ENCODE data around the gene LAMC2. TPM values are rescaled to one million over a fixed set of nuclear protein-coding genes. Genes with fewer than 3 reads are reported as not detected.

LAMC2 gene
- total RNA-seq, 1 donor from 2014 or later, result 13.3 TPM

DNA sequence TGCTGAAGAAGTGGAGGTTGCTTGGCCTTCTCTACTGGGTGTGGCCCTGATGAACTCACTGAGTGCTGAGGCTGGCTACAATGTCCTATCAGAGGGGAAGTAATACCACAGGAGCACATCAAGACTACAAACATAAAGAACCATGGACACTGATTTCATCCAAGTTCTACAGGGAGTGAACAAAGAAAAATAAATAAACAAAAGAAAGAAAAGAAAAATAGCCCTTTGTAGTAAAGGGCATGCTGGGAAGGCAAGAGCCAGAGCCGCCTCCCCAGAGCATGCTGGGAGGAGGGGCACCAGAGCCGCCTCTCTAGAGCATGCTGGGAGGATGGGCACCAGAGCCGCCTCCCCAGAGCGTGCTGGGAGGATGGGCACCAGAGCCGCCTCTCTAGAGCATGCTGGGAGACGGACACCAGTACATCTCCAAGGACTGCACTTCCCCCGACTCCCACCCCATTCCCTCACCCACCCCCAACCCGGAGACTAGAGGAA is 65.9 kb downstream of the LAMC2 start:
- Histone ChIP-seq H3K4me3 (no peak overlapping the region), H3K27me3 (no peaks in the 10 kb centered on the region), H3K4me1 (no peaks in the 10 kb centered on the region), H3K36me3 (no peaks in the 10 kb centered on the region), H3K9me3 (no peaks in the 10 kb centered on the region), H3K27ac (no peak overlapping the region)
- intact Hi-C loops (cut with DNase I), result no loop called here
- no peak for TF ChIP-seq POLR2AphosphoS5 (IDR thresholded peaks at IDR 0.05; ENCODE audit: insufficient read depth in 1 of 2, low read depth in 1 of 2)
- TF ChIP-seq, protein P1, sequence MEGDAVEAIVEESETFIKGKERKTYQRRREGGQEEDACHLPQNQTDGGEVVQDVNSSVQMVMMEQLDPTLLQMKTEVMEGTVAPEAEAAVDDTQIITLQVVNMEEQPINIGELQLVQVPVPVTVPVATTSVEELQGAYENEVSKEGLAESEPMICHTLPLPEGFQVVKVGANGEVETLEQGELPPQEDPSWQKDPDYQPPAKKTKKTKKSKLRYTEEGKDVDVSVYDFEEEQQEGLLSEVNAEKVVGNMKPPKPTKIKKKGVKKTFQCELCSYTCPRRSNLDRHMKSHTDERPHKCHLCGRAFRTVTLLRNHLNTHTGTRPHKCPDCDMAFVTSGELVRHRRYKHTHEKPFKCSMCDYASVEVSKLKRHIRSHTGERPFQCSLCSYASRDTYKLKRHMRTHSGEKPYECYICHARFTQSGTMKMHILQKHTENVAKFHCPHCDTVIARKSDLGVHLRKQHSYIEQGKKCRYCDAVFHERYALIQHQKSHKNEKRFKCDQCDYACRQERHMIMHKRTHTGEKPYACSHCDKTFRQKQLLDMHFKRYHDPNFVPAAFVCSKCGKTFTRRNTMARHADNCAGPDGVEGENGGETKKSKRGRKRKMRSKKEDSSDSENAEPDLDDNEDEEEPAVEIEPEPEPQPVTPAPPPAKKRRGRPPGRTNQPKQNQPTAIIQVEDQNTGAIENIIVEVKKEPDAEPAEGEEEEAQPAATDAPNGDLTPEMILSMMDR (IDR thresholded peaks at IDR 0.05), result no peak
- TF ChIP-seq POLR2A (IDR thresholded peaks at IDR 0.05), result no peak
- DNase-seq (ENCODE audit: extremely low spot score in 2 of 2), result no peak

DNA sequence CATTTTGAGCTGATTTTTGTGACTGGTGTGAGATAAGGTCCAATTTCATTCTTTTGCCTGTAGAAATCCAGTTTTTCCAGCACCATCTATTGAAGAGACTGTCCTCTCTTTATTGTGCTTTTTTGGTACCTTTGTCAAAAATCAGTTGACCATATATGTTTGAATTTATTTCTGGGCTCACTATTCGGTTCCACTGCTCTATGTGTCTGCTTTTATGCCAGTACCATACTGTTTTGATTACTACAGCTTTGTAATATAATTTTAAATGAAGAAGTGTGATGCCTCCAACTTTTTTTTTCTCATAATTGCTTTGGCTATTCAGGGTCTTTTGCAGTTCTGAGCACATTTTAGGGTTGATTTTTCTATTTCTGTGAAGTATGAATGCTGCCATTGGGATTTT is 69.0 kb downstream of the LAMC2 start:
- Histone ChIP-seq H3K27ac (no peak overlapping the region), H3K9me3 (no peaks in the 10 kb centered on the region), H3K27me3 (no peaks in the 10 kb centered on the region), H3K4me3 (no peak overlapping the region), H3K36me3 (no peaks in the 10 kb centered on the region), H3K4me1 (no peaks in the 10 kb centered on the region)
- TF ChIP-seq POLR2AphosphoS5 (IDR thresholded peaks at IDR 0.05; ENCODE audit: insufficient read depth in 1 of 2, low read depth in 1 of 2), result no peak
- no peak for TF ChIP-seq POLR2A (IDR thresholded peaks at IDR 0.05)
- TF ChIP-seq, protein P1 (IDR thresholded peaks at IDR 0.05), result no peak
- DNase-seq (ENCODE audit: extremely low spot score in 2 of 2), result no peak
- intact Hi-C loops (cut with DNase I), result no loop called here

DNA sequence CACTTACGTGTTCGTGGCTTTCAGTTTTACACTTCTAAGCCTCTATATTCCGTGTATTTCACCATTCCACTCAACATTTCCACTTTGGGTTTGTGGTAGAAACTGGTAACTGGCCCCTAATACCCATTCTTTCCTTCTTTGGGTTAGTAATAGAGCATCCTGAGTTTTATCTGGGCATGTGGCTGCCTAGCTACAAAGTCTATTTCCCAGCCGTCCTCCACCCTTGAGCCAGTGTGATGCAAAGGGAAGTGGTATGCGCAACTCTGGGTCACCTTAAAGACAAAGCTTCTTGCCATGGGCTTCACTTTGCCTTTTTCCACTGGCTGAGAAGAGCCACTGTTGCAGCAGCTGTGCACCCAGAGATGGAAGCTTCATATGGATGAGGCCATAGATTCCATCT is 73.9 kb downstream of the LAMC2 start:
- H3K36me3 ChIP-seq, result no peaks in the 10 kb centered on the region
- DNase-seq (ENCODE audit: extremely low spot score in 2 of 2), result no peak
- intact Hi-C loops (cut with DNase I), result no loop called here
- H3K9me3 ChIP-seq, result no peaks in the 10 kb centered on the region
- no peaks in the 10 kb centered on the region for H3K27me3 ChIP-seq
- no peaks in the 10 kb centered on the region for H3K4me1 ChIP-seq
- TF ChIP-seq POLR2AphosphoS5 (IDR thresholded peaks at IDR 0.05; ENCODE audit: insufficient read depth in 1 of 2, low read depth in 1 of 2), result no peak
- TF ChIP-seq POLR2A (IDR thresholded peaks at IDR 0.05), result no peak
- TF ChIP-seq, protein P1 (IDR thresholded peaks at IDR 0.05), result no peak
- no peak overlapping the region for H3K4me3 ChIP-seq
- H3K27ac ChIP-seq, result no peak overlapping the region

DNA sequence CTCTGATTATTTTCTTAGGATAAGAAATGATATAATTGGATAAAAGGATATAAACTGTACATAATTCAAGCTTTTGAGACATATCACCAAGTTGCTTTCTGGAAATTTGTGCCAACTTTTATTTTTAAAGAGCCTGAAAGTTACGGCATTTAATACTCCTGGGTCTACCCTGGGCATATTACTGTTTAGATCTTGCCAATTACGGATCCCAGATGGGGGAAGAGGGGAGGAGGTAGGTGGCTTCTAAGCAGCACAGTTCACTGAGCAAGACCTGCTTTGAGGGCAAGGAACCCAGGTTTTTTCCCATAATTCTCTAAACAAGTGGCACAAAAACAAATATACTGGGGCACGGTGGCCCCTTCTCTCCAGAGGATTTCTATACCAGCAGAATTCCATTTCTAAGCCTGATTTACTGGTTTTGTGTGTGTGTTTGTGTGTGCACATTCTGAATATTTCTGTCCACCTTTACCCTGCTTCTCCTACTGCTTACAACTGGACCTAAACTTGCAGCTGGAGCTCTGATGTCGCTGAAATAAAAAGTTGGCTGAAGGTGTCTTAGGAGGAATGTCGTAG is 76.7 kb downstream of the LAMC2 start:
- TF ChIP-seq POLR2AphosphoS5 (IDR thresholded peaks at IDR 0.05; ENCODE audit: insufficient read depth in 1 of 2, low read depth in 1 of 2) (no peak), POLR2A (IDR thresholded peaks at IDR 0.05) (no peak)
- TF ChIP-seq, protein P1 (IDR thresholded peaks at IDR 0.05), result no peak
- H3K36me3 ChIP-seq, result no peaks in the 10 kb centered on the region
- DNase-seq (ENCODE audit: extremely low spot score in 2 of 2), result no peak
- H3K9me3 ChIP-seq, result no peaks in the 10 kb centered on the region
- no peaks in the 10 kb centered on the region for H3K27me3 ChIP-seq
- H3K4me3 ChIP-seq, result no peak overlapping the region
- peaks cover 4% of the 10 kb centered on the region for H3K4me1 ChIP-seq
- H3K27ac ChIP-seq, result no peak overlapping the region
- intact Hi-C loops (cut with DNase I), result no loop called here

DNA sequence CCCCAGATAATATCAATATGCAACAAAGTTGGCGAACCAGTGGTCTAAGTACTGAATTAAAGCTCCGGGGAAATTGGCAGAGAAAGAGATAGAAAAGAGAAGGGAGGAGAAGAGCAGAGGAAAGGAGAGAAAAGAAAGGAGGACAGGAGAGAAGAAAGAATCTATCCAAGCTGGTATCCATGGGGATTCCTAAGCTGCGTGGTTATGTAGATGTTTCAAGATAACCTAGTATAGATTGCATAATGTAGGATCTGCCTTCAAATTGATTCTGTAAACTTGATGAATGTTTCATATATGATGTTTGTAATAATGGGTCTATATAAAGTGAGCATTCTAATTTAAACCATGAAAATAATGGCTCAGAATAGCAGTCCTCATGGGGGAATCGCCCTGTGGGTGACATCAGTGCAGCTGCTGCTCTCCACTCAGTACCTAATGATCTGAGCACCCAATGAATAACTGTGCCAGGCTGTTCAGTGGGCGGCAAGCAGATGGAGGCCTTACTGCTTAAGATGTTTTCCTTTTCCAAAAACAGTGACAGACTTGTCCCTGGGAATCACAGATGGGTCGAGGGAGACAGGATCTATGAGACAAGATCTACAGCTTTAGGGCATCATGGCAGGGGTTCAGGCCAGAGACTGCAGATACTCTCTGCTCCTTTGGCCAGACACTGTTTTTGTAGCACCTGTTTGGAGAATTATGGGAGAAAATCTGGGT is 78.0 kb downstream of the LAMC2 start:
- no peak for DNase-seq (ENCODE audit: extremely low spot score in 2 of 2)
- H3K27me3 ChIP-seq, result no peaks in the 10 kb centered on the region
- TF ChIP-seq, protein P1 (IDR thresholded peaks at IDR 0.05), result no peak
- TF ChIP-seq POLR2A (IDR thresholded peaks at IDR 0.05) (no peak), POLR2AphosphoS5 (IDR thresholded peaks at IDR 0.05; ENCODE audit: insufficient read depth in 1 of 2, low read depth in 1 of 2) (no peak)
- no peaks in the 10 kb centered on the region for H3K9me3 ChIP-seq
- no peaks in the 10 kb centered on the region for H3K36me3 ChIP-seq
- intact Hi-C loops (cut with DNase I), result no loop called here
- H3K4me3 ChIP-seq, result no peak overlapping the region
- no peak overlapping the region for H3K27ac ChIP-seq
- peaks cover 10% of the 10 kb centered on the region for H3K4me1 ChIP-seq

Measured in vagina (tissue), 2 donors.